DMS153 (cell line): ENCODE measurements around the gene MCF2L2.
"Not testable (repeated sequence)": the region's sequence is repeated elsewhere in the genome, so short reads cannot be mapped to it uniquely, and the experiment has no call there.

Experiments
- DNase-seq: peaks from one replicate; lab custom pipeline; 2025; lab: John Stamatoyannopoulos, UW

The MCF2L2 gene

GRCh38 chr3:183203670-183204069, 224.7 kb downstream of the MCF2L2 start:
- DNase-seq = no peak

GRCh38 chr3:183202004-183202722, 226.3 kb downstream of the MCF2L2 start:
- DNase-seq = no peak

GRCh38 chr3:183198939-183199338, 229.5 kb downstream of the MCF2L2 start:
- no peak for DNase-seq

- DNase-seq = no peak
Measured at GRCh38 chr3:183197734-183198133, 230.7 kb downstream of the MCF2L2 start.

GRCh38 chr3:183195266-183195665, 233.2 kb downstream of the MCF2L2 start:
- DNase-seq = no peak

- peak; percentile 71 for DNase-seq
Measured at GRCh38 chr3:183193762-183194689, 234.4 kb downstream of the MCF2L2 start.

GRCh38 chr3:183192650-183193300, 235.6 kb downstream of the MCF2L2 start:
- no peak for DNase-seq

GRCh38 chr3:183189641-183190040, 238.8 kb downstream of the MCF2L2 start:
- DNase-seq = no peak

- DNase-seq = no peak
Measured at GRCh38 chr3:183188895-183189462, 239.4 kb downstream of the MCF2L2 start.

- DNase-seq = no peak
Measured at GRCh38 chr3:183185696-183186095, 242.7 kb downstream of the MCF2L2 start.

- no peak for DNase-seq
Measured at GRCh38 chr3:183182732-183183610, 245.4 kb downstream of the MCF2L2 start.

GRCh38 chr3:183182073-183182472, 246.3 kb downstream of the MCF2L2 start:
- DNase-seq = no peak

- DNase-seq = no peak
Measured at GRCh38 chr3:183181606-183182005, 246.8 kb downstream of the MCF2L2 start.

GRCh38 chr3:183180784-183181295, 247.6 kb downstream of the MCF2L2 start:
- DNase-seq = no peak

- DNase-seq = no peak
Measured at GRCh38 chr3:183180110-183180783, 248.2 kb downstream of the MCF2L2 start.

GRCh38 chr3:183179550-183179908, 248.9 kb downstream of the MCF2L2 start:
- DNase-seq = not testable (repeated sequence)

GRCh38 chr3:183178833-183179549, 249.4 kb downstream of the MCF2L2 start:
- DNase-seq = no peak

- no peak for DNase-seq
Measured at GRCh38 chr3:183178512-183178832, 249.9 kb downstream of the MCF2L2 start.

- DNase-seq = no peak
Measured at GRCh38 chr3:183172051-183172639, 256.3 kb downstream of the MCF2L2 start.

GRCh38 chr3:183167975-183168374, 260.4 kb downstream of the MCF2L2 start:
- not testable (repeated sequence) for DNase-seq
